ENCODE results near the gene GALNTL6. TPM values are rescaled to one million over a fixed set of nuclear protein-coding genes. Genes with fewer than 3 reads are reported as not detected.

Gene GALNTL6
- total and polyA plus RNA-seq, 9 of the 15 experiments (the other 6 are each of a cell fraction or from before 2014, with no cell fraction given), result 0.18 to 0.50 (median 0.29) TPM

DNA sequence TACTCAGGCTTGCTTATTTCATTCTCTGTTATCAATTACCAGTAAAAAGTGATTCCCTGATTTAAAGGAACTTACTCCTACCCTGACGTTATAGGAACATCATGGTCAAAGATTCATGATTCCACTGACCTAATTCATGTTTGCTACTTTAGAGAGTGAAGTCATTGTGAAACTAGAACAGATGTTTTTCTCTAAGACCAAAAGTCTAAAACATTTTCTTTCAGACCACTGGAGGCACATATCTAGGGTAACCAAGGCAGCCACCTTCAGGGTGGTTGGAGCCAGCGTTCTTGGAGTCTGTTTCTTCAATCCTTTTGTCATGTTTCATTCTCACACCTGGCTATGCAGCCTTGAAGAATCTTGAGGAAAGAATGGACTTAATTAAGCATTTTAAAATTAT is 77.8 kb downstream of the GALNTL6 start:
- TF ChIP-seq PHB2 (IDR thresholded peaks at IDR 0.05; ENCODE audit: low read depth) (no peak), MAFK (IDR thresholded peaks at IDR 0.05; ENCODE audit: low read length) (no peak)
- H2AFZ ChIP-seq (ENCODE audit: low read depth, low read length), result no peak overlapping the region

GRCh38 chr4:171896426-171896825 is 83.2 kb downstream of the GALNTL6 start:
- Histone ChIP-seq H4K20me1 (replicated peaks; ENCODE audit: control insufficient read depth, insufficient read depth, low read length) (no peaks in the 10 kb centered on the region), H3K27ac (ENCODE audit: extremely low read depth, low read depth, low read length) (no peak overlapping the region), H3K9me1 (ENCODE audit: control insufficient read depth, insufficient read depth, low read length) (no peaks in the 10 kb centered on the region), H3K9ac (ENCODE audit: insufficient read depth in 1 of 2, low read depth in 2 of 2, low read length in 2 of 2) (no peak overlapping the region), H3K4me3 (no peak overlapping the region), H3K27me3 (ENCODE audit: control insufficient read depth in 2 of 2, insufficient read depth in 2 of 2, low read length in 2 of 2) (no peaks in the 10 kb centered on the region), H3K79me2 (ENCODE audit: control insufficient read depth, insufficient read depth, low read length) (no peaks in the 10 kb centered on the region), H2AFZ (ENCODE audit: low read depth, low read length) (no peak overlapping the region), H3K9me3 (replicated peaks; ENCODE audit: control insufficient read depth, insufficient read depth, low read depth, low read length) (no peaks in the 10 kb centered on the region), H3K4me1 (replicated peaks in 1 of 2; ENCODE audit: control insufficient read depth in 2 of 2, insufficient read depth in 2 of 2, low read length in 2 of 2) (no peaks in the 10 kb centered on the region), H3K4me2 (ENCODE audit: insufficient read depth, low read length) (no peak overlapping the region), H3K36me3 (ENCODE audit: control insufficient read depth, insufficient read depth, low read length) (no peaks in the 10 kb centered on the region)
- ChIA-PET POLR2A (no interaction called here), CTCF (ENCODE audit: low intra/inter-chr PET ratio) (no interaction called here)
- FAIRE-seq, result no peak
- 3% methylated on average over 3 of the region's 3 CpGs for WGBS (ENCODE audit: insufficient coverage, low coverage, missing lambda C conversion rate)
- DNase-seq (ENCODE audit: extremely low read depth in 1 of 4, low spot score in 3 of 4), result no peak
- intact Hi-C loops (cut with micrococcal nuclease) (no loop called here), in situ Hi-C loops (cut with MboI) (no loop called here)
- ATAC-seq, result no peak
- BruUV-seq (replicated peaks), result no TSS peak
- TF ChIP-seq CCAR2 (IDR thresholded peaks at IDR 0.05; ENCODE audit: low read depth, low read length), result no peak
- no peak for TF ChIP-seq KHSRP (IDR thresholded peaks at IDR 0.05)
- no peak for TF ChIP-seq ZNF639 (CRISPR knock-in tag; conservative IDR thresholded peaks at IDR 0.05 in 1 of 2, IDR thresholded peaks at IDR 0.05 in 1 of 2)
- TF ChIP-seq, protein P1, sequence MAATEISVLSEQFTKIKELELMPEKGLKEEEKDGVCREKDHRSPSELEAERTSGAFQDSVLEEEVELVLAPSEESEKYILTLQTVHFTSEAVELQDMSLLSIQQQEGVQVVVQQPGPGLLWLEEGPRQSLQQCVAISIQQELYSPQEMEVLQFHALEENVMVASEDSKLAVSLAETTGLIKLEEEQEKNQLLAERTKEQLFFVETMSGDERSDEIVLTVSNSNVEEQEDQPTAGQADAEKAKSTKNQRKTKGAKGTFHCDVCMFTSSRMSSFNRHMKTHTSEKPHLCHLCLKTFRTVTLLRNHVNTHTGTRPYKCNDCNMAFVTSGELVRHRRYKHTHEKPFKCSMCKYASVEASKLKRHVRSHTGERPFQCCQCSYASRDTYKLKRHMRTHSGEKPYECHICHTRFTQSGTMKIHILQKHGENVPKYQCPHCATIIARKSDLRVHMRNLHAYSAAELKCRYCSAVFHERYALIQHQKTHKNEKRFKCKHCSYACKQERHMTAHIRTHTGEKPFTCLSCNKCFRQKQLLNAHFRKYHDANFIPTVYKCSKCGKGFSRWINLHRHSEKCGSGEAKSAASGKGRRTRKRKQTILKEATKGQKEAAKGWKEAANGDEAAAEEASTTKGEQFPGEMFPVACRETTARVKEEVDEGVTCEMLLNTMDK (IDR thresholded peaks at IDR 0.05; ENCODE audit: borderline replicate concordance, insufficient read depth, low read depth, low read length, poor library complexity, severe bottlenecking), result no peak
- TF ChIP-seq, protein P2, sequence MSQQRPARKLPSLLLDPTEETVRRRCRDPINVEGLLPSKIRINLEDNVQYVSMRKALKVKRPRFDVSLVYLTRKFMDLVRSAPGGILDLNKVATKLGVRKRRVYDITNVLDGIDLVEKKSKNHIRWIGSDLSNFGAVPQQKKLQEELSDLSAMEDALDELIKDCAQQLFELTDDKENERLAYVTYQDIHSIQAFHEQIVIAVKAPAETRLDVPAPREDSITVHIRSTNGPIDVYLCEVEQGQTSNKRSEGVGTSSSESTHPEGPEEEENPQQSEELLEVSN (IDR thresholded peaks at IDR 0.05; ENCODE audit: borderline replicate concordance in 1 of 2, extremely low read depth in 1 of 2, insufficient read depth in 1 of 2, insufficient read length in 1 of 2, low read depth in 1 of 2, low read length in 1 of 2, poor library complexity in 1 of 2, severe bottlenecking in 1 of 2), result no peak
- TF ChIP-seq, protein P3, sequence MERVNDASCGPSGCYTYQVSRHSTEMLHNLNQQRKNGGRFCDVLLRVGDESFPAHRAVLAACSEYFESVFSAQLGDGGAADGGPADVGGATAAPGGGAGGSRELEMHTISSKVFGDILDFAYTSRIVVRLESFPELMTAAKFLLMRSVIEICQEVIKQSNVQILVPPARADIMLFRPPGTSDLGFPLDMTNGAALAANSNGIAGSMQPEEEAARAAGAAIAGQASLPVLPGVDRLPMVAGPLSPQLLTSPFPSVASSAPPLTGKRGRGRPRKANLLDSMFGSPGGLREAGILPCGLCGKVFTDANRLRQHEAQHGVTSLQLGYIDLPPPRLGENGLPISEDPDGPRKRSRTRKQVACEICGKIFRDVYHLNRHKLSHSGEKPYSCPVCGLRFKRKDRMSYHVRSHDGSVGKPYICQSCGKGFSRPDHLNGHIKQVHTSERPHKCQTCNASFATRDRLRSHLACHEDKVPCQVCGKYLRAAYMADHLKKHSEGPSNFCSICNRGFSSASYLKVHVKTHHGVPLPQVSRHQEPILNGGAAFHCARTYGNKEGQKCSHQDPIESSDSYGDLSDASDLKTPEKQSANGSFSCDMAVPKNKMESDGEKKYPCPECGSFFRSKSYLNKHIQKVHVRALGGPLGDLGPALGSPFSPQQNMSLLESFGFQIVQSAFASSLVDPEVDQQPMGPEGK (CRISPR knock-in tag; IDR thresholded peaks at IDR 0.05; ENCODE audit: borderline replicate concordance), result no peak

More for the DNA sequence above, 77.8 kb downstream of the GALNTL6 start:
- H3K4me1 ChIP-seq (replicated peaks in 1 of 2; ENCODE audit: control insufficient read depth in 2 of 2, insufficient read depth in 2 of 2, low read length in 2 of 2), result no peaks in the 10 kb centered on the region
- H3K27ac ChIP-seq (ENCODE audit: extremely low read depth, low read depth, low read length), result no peak overlapping the region
- ChIA-PET POLR2A (no interaction called here), CTCF (ENCODE audit: low intra/inter-chr PET ratio) (no interaction called here)
- no TSS peak for BruUV-seq (replicated peaks)
- H3K9me1 ChIP-seq (ENCODE audit: control insufficient read depth, insufficient read depth, low read length), result no peaks in the 10 kb centered on the region
- H3K79me2 ChIP-seq (ENCODE audit: control insufficient read depth, insufficient read depth, low read length), result no peaks in the 10 kb centered on the region
- in situ Hi-C loops (cut with MboI) (no loop called here), intact Hi-C loops (cut with micrococcal nuclease) (no loop called here)
- no peak overlapping the region for H3K4me3 ChIP-seq
- no peaks in the 10 kb centered on the region for H3K9me3 ChIP-seq (replicated peaks; ENCODE audit: control insufficient read depth, insufficient read depth, low read depth, low read length)
- no peak overlapping the region for H3K4me2 ChIP-seq (ENCODE audit: insufficient read depth, low read length)
- no peak for FAIRE-seq
- H3K9ac ChIP-seq (ENCODE audit: insufficient read depth in 1 of 2, low read depth in 2 of 2, low read length in 2 of 2), result no peak overlapping the region
- no peak for DNase-seq (ENCODE audit: extremely low read depth in 1 of 4, low spot score in 3 of 4)
- H3K27me3 ChIP-seq (ENCODE audit: control insufficient read depth in 2 of 2, insufficient read depth in 2 of 2, low read length in 2 of 2), result no peaks in the 10 kb centered on the region
- 0% methylated on average over 2 of the region's 2 CpGs for WGBS (ENCODE audit: insufficient coverage, low coverage, missing lambda C conversion rate)
- no peak for ATAC-seq
- no peaks in the 10 kb centered on the region for H3K36me3 ChIP-seq (ENCODE audit: control insufficient read depth, insufficient read depth, low read length)
- no peaks in the 10 kb centered on the region for H4K20me1 ChIP-seq (replicated peaks; ENCODE audit: control insufficient read depth, insufficient read depth, low read length)

Measured in K562 (cell line).